NK-92 treated with Interleukin-12 subunit alpha and Interleukin-12 subunit beta, amount 100 ng/mL, for 24 hours (cell line): ENCODE data around the gene MRPS2.

Source experiments
- DNase-seq: peaks from one replicate; lab custom pipeline; 2025; lab: John Stamatoyannopoulos, UW

MRPS2 gene

DNA sequence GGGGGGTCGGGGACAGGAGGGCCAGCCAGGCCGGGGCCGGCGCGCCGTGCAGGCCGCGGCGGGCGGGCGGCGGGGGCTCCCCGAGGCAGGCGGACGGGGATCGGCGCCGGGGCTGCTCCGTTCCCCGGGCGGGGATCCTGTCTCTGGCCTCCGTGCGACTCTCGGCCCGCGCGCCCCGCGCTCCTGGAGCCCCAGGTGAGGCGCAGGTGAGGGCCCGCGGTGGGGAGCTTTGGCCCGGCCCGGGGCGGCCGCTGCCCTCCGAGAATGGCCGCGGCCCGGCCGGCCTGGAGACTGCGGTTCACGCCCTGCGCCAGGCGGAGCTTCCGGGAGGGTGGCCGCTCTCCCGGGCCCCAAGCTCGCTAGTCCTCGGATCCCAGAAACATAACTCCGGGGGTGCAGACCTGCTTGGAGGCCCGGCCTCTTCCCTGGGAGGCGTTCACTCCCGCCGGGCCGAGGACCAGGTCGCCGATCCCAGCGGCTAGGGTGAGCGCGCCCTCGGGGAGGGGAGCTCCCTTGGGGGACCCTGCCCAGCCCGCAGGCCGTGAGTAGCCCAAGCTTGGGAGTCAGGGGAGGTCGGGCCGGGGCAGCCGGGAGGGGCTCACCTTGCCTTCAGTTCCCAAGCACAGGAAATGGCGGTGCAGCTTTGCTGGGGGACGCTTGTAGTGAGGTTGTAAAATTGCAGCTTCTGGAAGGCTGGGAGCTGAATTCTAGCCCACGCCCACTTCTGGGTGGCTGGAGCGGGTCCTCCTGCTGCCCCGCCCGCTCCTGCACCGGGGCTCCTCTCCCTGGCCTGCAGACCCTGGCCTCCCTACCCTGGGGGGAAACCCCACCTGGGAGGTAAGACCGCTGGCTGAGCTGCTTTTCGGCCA is 20.2 kb upstream of the MRPS2 start:
- DNase-seq = no peak

DNA sequence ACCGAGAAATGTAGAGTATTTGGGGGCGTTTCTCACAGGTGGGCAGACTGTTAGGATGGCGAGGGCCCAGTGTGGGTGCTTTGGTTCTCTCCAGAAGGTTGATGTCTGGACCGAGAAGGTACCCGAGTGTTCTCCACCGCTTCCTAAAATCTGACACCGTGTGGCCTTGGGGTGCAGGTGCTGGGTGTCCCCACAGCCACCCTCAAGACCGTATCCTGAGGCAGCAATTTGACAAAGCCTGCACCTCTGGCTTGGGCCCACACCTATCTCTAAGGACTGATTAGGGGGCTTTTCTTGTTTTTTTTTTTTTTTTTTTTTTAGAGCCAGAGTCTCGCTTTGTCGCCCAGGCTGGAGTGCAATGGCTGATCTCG is 19.6 kb upstream of the MRPS2 start:
- DNase-seq = no peak

DNA sequence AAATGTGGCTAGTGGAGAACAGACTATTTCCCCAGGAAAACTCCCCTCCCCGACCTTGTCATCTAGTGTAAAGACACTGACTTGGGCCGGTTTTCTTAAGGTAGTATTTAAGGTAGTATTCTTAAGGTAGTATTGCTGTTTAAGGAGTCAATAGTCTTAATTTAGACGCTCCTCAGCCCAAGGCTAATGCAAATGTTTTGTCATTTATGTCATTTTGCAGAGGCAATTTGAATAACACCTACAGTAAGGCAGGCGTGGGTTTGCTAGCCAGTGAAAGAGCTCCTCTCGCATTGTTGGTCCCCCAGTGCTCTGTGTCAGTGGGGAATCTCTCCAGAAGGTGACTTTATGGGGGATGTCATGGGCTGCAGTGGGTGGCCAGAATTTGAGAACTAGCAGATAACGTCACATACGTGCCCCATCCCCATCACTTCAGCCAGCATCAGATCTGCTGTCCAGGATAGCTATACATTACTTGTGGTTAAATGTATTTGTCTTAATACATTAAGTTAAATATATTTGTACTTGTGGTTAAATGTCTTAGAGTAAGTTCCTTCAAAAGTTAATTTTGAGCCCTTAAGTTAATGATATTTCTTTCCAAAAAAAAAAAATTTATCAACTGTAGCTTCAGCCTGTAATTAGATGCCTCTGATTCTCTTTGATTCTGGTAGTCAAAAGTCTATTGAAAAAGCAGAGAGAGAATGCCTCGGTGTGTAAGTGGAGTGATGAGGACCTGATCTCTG is 18.3 kb upstream of the MRPS2 start:
- DNase-seq = no peak

DNA sequence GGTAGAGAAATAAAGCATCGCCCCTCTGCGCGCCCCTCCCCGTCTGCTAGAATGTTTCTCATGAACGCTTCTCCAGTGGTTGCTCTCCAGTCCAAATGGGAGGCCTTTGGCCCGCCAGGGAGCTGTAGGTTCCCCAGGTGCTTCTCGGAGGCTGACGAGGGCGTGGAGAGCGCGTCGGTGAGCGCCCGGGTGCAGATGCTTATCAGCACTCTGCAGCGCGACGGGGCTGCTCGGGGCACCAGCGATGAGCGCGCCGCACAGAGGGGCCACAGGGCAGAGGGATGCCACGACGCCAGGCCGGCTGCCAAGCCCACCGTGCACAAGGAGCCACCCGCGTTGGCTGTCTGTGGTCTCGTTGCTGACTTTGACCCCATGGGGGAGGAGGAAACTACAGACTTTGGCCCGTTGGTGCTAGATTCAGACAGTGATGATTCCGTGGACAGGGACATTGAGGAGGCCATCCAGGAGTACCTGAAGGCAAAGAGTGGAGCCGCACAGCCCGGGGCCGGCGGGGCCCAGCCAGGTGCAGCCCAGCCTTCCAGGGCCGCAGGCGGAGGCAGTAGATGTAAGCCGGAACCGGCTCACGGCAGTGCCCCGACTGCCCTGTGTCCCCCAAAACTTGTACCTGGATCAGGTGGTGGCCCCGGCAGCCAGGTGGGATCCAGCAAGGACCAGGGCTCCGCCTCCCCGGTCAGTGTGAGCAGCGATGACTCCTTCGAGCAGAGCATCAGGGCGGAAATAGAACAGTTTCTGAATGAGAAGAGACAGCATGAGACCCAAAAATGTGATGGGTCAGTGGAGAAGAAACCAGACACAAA is 15.8 kb upstream of the MRPS2 start:
- no peak for DNase-seq

- no peak for DNase-seq
Measured at GRCh38 chr9:135485385-135485784, 15.1 kb upstream of the MRPS2 start.

DNA sequence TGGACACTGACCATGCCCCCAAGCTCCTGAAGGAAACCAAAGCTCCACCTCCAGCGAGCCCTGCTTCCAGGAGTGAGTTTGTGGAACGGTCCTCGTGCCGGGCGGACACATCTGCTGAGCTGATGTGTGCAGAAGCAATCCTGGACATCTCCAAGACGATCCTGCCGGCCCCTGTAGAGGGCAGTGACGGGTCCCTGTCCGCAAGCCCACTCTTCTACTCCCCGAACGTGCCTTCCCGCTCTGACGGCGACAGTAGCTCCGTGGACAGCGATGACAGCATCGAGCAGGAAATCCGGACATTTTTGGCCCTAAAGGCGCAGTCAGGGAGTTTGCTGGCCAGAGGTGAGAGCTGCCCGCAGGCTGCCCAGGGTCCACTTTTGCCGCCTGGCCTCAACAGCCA is 14.7 kb upstream of the MRPS2 start:
- DNase-seq = no peak

DNA sequence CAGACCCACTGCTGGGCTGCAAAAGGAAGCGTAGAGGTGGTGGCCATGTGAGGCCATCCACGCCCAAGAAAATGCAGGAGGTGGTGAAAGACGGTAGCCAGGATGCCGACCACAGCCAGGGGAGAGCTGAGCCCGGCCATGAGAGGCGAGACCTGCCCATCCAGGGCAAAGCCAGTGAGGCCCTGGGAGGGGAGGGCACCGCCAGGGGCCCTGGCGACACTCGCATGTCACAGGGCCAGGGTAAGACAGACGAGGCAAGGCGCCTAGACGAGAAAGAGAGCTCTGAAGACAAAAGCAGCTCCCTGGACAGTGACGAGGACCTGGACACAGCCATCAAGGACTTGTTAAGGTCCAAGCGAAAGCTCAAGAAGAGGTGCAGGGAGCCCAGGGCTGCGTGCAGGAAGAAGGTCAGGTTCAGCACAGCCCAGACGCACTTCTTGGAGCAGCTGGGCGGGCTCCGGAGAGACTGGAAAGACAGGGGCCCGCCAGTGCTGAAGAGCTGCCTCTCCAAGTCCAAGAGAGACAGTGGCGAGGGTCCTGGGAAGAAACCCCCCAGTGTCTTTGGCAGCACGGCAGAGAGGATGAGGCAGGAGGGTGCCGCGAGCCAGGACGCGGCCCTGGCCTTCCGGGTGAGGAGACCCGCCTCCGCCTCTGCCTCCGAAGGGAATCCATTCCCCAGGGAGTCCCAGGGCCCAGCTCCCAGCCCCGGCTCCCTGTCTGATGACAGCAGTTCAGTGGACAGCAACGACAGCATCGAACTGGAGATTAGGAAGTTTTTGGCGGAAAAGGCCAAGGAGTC is 14.0 kb upstream of the MRPS2 start:
- no peak for DNase-seq

DNA sequence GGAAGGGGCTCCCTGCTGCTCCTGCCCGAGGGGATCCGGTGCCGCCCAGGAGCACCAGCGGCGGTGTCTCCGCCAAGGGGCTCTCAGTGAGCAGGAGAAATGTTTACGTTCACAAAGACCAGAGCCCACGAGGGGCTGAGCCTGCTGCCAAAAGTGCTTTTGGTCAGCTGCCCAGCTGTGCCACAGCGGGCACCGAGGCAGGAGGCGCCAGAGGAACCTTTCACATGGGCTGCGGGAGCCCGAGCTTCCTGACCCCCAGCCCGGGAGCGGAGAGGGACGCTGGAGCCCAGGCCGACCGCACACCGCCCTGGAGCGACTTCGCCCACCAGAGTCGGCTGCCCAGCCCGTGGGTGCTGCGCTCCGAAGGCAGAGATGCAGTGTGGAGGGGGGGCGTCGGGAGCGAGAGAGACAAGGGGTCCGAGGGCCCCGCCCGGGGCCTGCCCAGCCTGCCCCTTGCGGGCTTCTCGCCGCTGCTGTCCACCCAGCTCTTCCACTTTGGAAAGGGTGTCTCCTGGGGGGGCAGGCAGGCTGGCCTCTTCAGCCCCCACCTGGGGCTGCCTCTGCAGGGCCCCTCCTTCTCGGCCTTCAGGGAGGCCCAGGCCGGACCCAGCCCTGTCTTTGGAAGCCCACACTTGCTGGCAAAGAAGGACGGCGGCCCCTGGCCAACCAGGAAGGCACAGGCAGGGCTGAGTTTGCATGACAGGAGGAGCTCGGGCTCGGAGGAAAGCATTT is 13.0 kb upstream of the MRPS2 start:
- DNase-seq = no peak

GRCh38 chr9:135488013-135488330 is 12.5 kb upstream of the MRPS2 start:
- no peak for DNase-seq

DNA sequence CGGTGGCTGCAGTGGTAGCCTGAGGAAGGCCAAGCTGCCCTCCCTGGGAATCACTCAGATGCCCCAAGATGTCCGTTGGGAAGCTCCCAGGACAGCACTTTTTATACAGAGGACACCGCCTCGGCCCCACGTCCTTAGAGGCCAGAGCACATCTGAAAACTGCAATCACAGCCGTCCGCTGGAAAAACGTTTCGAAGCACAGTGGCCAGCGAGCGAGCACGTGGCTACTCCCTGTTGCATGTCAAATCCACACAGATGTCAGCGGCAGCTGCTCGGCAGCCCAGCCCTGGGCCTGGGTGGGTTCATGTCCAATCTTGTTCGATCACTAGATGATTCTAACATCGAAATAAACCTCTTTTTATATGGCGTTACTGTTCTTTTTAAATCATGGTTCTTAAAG is 12.0 kb upstream of the MRPS2 start:
- DNase-seq = no peak

- no peak for DNase-seq
Measured at GRCh38 chr9:135489188-135489906, 11.1 kb upstream of the MRPS2 start.

DNA sequence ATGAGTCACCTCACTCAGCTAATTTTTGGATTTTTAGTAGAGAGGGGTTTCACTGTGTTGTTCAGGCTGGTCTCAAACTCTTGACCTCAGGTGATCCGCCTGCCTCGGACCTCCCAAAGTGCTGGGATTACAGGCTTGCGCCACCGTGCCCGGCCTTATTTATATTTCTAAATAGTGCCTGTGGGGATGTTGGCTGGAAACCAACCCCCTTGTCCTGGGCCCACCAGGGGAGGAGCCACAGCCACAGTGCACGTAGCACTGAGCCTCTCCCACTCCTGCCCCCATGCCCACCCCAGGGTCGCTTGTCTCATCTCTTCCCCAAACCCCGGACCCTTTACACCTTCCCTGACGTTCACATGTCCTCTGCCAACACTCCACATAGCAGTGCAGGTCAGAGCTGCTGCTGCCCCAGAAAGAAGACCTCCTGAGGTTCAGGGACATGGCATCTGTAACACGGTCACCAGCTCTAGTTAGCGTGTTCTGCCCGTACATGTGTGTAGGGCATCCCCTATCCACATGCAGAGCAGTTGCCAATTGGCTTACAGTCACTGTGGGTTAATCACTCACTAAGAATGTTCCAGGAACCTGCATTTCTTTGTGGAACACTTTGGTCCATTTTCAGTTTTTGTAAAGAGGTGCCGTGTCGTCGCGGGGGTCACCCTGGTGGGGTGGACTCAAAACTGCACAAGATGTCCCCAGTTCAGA is 10.2 kb upstream of the MRPS2 start:
- no peak for DNase-seq

- DNase-seq = no peak
Measured at GRCh38 chr9:135490980-135491464, 9.5 kb upstream of the MRPS2 start.

DNA sequence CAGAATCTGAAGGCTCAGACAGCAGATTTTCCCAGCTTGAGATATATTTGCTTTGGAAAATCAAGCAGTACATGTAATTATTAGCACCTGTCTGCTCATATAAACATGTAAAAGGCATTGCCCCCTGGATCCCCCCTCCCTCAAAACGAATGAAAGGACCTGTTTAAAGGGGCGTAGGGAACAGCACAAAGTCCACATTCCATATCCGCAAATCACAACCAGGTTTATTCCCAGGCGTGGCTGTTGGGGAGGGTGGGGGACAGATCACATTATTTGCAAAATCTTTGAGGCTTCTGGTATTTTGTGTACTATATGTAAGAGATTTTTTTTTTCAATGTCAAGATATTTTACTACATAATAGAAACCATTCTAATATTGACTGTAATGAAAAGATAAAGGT is 8.7 kb upstream of the MRPS2 start:
- DNase-seq = no peak

- no peak for DNase-seq
Measured at GRCh38 chr9:135492886-135493669, 7.4 kb upstream of the MRPS2 start.

DNA sequence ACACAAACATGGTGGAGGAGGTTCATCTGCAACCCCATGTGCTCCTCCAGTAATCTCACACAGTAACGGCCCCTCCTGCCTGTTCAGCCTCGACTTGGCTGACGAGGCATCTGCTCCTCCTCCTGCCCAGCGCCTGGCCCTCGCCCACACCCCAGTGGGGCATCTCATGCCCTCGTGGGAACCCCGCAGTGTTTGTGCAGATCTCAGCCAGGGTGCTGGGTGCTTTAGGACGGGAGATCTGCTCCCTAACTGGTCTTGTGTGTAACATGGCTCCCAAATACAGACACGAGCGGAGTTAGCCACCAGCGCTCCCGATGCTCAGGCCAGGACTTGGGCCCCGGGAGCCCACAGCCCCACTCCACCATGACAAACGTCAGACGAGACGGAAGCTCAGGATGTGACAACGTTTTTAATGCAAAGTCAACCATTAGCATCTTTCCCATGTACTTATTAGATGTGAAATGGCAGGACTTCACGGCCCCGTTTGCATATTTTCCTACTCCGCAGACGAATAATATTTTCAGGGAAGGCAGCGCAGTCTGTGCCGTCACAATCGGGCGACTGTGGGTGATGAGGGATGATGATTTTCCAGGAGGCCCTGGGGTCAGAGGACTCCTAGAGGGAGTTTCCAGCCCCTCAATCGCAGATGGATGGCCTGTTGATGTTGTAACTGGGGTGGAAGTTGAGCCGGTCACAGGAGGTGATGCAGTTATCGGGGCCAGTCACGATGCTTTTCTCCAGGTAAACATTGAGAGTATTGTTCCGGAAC is 5.5 kb upstream of the MRPS2 start:
- DNase-seq = no peak

DNA sequence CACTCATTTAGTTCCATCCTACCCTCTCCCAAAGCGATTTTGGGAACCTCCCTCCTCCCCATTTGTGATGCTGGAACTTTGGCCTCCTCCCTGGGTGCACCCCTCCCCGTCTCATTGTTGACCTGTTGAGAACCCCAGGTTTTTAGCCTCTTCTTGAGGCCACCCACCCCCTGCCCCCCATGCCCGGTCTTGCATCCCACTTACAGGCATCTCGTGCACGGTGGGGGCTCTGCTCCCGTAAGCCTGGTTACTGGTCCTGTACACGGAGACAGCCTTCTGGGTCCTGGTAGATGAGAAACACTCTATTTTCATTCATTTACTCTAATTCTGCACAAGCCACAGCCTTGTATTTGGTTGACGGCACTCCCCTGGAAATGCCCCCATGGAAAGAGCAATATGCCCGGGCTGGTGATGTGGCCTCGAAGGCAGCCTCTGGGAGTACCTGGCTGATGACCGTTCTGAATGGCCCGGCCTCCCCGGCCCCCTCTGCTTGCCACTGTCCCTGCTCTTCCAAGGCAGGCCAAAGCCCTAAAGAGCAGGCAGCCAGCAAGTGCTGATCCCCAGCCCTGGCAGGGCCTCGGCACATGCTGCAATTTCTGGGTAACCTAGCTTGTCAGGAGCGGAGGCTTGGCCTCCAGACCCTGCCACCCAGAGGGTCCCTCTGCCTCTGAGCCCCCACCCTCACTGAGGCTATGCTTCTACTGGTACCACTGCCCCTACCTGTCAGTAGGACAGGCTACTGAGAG is 1.9 kb upstream of the MRPS2 start:
- DNase-seq = no peak
